ENCODE data around the gene ZP2. TPM values are rescaled to one million over a fixed set of nuclear protein-coding genes. Genes with fewer than 3 reads are reported as not detected.
"Not testable (repeated sequence)": the region's sequence is repeated elsewhere in the genome, so short reads cannot be mapped to it uniquely, and the experiment has no call there.

Gene ZP2
- total RNA-seq, 1 donor from 2014 or later: 4.1 TPM

- Mint-ChIP-seq H3K27me3 (ENCODE audit: unreplicated experiment) (no peaks in the 10 kb centered on the region), H3K36me3 (ENCODE audit: low read depth, unreplicated experiment) (no peaks in the 10 kb centered on the region), H3K27ac (ENCODE audit: unreplicated experiment) (no peak overlapping the region), H3K4me1 (ENCODE audit: unreplicated experiment) (no peaks in the 10 kb centered on the region), H3K4me3 (ENCODE audit: unreplicated experiment) (no peak overlapping the region), H3K9me3 (ENCODE audit: unreplicated experiment) (no peaks in the 10 kb centered on the region)
- no peak for DNase-seq (ENCODE audit: low spot score)
- TF ChIP-seq, protein P1, sequence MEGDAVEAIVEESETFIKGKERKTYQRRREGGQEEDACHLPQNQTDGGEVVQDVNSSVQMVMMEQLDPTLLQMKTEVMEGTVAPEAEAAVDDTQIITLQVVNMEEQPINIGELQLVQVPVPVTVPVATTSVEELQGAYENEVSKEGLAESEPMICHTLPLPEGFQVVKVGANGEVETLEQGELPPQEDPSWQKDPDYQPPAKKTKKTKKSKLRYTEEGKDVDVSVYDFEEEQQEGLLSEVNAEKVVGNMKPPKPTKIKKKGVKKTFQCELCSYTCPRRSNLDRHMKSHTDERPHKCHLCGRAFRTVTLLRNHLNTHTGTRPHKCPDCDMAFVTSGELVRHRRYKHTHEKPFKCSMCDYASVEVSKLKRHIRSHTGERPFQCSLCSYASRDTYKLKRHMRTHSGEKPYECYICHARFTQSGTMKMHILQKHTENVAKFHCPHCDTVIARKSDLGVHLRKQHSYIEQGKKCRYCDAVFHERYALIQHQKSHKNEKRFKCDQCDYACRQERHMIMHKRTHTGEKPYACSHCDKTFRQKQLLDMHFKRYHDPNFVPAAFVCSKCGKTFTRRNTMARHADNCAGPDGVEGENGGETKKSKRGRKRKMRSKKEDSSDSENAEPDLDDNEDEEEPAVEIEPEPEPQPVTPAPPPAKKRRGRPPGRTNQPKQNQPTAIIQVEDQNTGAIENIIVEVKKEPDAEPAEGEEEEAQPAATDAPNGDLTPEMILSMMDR (IDR thresholded peaks at IDR 0.05; ENCODE audit: unreplicated experiment): no peak
These were observed 8.1 kb downstream of the ZP2 start for GRCh38 chr16:21203155-21203797.

DNA sequence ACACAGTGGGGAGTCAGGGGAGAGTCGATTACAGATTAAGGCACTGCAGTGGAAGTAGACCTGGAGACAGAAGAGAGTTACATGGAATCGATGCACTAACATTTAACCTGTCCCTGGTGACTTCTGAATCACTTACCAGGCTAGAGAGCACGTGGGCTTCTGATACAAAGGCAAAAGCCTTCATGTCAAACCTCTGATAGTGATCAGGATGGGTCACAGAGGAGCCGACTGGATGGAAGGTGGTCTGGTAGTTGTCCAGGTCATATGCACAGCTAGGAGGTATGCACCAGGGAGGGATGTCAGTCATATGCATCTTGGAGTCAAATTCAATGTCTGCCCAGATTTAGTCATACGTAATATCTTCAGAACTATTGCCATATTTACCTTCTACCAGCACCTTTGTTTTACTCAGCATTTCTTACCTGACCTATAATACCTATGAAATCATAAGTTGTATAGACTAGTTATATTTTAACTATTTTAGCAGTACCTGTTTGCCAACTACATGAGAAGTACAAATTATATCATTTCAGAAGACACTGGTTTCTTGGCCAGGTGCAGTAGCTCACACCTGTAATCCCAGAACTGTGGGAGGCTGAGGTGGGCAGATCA is 11.7 kb downstream of the ZP2 start:
- DNase-seq (ENCODE audit: low spot score): no peak
- H3K9me3 Mint-ChIP-seq (ENCODE audit: unreplicated experiment): no peaks in the 10 kb centered on the region
- H3K4me3 Mint-ChIP-seq (ENCODE audit: unreplicated experiment): no peak overlapping the region
- no peaks in the 10 kb centered on the region for H3K36me3 Mint-ChIP-seq (ENCODE audit: low read depth, unreplicated experiment)
- no peaks in the 10 kb centered on the region for H3K4me1 Mint-ChIP-seq (ENCODE audit: unreplicated experiment)
- H3K27ac Mint-ChIP-seq (ENCODE audit: unreplicated experiment): no peak overlapping the region
- TF ChIP-seq, protein P1 (IDR thresholded peaks at IDR 0.05; ENCODE audit: unreplicated experiment): no peak
- H3K27me3 Mint-ChIP-seq (ENCODE audit: unreplicated experiment): no peaks in the 10 kb centered on the region

DNA sequence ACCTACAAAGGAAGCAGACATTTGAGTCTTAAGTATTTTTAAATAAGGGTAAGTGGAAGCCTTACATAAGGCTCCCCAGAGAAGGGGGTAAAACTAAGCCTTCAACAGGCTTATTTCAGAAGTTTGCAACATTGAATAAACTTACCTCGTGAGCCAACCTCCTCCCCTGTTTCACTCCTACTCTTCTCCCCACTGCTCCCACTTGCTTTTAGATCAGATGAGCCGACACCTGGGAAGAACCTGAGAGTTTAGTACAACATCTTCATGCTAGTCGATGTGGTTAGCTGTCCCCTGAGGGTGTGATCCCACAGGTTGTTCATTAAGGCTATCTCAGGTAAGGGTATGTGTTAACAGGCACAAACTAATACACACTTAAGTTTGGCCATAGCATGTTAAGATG is 13.8 kb downstream of the ZP2 start:
- TF ChIP-seq, protein P1 (IDR thresholded peaks at IDR 0.05; ENCODE audit: unreplicated experiment): no peak
- H3K4me1 Mint-ChIP-seq (ENCODE audit: unreplicated experiment): no peaks in the 10 kb centered on the region
- no peak for DNase-seq (ENCODE audit: low spot score)
- no peak overlapping the region for H3K27ac Mint-ChIP-seq (ENCODE audit: unreplicated experiment)
- H3K4me3 Mint-ChIP-seq (ENCODE audit: unreplicated experiment): no peak overlapping the region
- H3K27me3 Mint-ChIP-seq (ENCODE audit: unreplicated experiment): no peaks in the 10 kb centered on the region
- H3K36me3 Mint-ChIP-seq (ENCODE audit: low read depth, unreplicated experiment): no peaks in the 10 kb centered on the region
- H3K9me3 Mint-ChIP-seq (ENCODE audit: unreplicated experiment): no peaks in the 10 kb centered on the region

DNA sequence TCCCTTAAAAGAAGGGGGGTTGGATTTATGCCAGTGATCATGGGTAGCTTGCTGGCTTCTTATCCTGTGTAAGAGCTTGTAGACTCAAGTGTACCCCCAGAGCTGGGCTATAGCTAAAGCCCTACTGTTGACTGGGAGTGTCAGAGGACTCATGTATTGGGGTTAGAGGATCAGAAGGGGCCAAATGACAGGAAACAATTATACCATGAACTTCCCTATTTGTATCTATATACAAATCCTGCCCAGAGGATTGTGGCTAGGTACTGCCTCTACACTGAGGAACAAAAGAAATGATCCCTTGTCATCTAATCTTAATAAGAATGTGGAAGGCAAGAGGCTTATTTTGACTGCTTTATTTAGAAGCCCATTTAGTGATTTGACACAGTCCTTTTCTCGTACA is 14.3 kb downstream of the ZP2 start:
- Mint-ChIP-seq H3K36me3 (ENCODE audit: low read depth, unreplicated experiment) (no peaks in the 10 kb centered on the region), H3K27me3 (ENCODE audit: unreplicated experiment) (no peaks in the 10 kb centered on the region), H3K9me3 (ENCODE audit: unreplicated experiment) (no peaks in the 10 kb centered on the region), H3K4me3 (ENCODE audit: unreplicated experiment) (no peak overlapping the region), H3K27ac (ENCODE audit: unreplicated experiment) (no peak overlapping the region), H3K4me1 (ENCODE audit: unreplicated experiment) (no peaks in the 10 kb centered on the region)
- TF ChIP-seq, protein P1 (IDR thresholded peaks at IDR 0.05; ENCODE audit: unreplicated experiment): no peak
- DNase-seq (ENCODE audit: low spot score): no peak

- not testable (repeated sequence) for H3K27me3 Mint-ChIP-seq (ENCODE audit: unreplicated experiment); DNase-seq (ENCODE audit: low spot score); H3K27ac Mint-ChIP-seq (ENCODE audit: unreplicated experiment); H3K4me3 Mint-ChIP-seq (ENCODE audit: unreplicated experiment); H3K4me1 Mint-ChIP-seq (ENCODE audit: unreplicated experiment); H3K9me3 Mint-ChIP-seq (ENCODE audit: unreplicated experiment); H3K36me3 Mint-ChIP-seq (ENCODE audit: low read depth, unreplicated experiment)
These were observed 16.0 kb downstream of the ZP2 start for GRCh38 chr16:21195330-21195729.

Measured in endothelial cell (in vitro differentiated cells).